HG03521 (cell line): ENCODE results near the gene HIF1A.
"Not testable (repeated sequence)": the region's sequence is repeated elsewhere in the genome, so short reads cannot be mapped to it uniquely, and the experiment has no call there.

Experiments
- ATAC-seq: cut with Tn5 transposase; IDR thresholded peaks from one replicate; pipeline ENCODE4 v1.9.1; 2021; ENCODE audit warnings: mild to moderate bottlenecking, moderate library complexity; ENCODE audit not compliant: unreplicated experiment

HIF1A gene

DNA sequence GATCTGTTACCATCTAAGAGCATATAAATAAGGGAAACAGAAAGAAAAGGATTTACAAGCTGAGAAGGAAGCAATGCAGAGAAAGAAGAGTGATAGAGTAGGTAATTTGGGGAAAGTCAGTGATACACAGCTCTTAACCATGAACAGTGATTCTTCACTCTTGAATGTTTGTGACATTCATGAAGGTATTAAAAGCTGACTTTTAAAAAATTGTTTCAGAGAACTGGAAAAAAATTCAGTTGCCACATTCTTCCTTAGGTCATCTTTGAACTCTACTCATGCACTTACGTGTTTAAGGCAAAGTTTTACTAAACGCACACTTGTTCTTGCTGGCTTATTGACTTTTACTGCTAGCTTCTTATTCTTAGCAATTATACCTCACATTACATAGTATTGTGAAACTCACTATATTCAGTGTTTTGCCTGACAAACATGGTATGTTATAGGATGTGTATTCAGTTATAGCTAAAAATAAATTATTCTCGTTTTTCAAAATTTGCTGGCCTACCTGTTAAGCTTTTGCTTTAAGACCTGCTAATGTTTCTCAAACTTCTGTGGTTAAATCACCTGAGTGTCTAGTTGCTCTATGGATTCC, 10.9 kb downstream of the HIF1A start:
- ATAC-seq: no peak

DNA sequence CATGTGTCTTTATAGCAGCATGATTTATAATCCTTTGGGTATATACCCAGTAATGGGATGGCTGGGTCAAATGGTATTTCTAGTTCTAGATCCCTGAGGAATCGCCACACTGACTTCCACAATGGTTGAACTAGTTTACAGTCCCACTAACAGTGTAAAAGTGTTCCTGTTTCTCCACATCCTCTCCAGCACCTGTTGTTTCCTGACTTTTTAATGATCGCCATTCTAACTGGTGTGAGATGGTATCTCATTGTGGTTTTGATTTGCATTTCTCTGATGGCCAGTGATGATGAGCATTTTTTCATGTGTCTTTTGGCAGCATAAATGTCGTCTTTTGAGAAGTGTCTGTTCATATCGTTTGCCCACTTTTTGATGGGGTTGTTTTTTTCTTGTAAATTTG, 12.5 kb downstream of the HIF1A start:
- not testable (repeated sequence) for ATAC-seq

DNA sequence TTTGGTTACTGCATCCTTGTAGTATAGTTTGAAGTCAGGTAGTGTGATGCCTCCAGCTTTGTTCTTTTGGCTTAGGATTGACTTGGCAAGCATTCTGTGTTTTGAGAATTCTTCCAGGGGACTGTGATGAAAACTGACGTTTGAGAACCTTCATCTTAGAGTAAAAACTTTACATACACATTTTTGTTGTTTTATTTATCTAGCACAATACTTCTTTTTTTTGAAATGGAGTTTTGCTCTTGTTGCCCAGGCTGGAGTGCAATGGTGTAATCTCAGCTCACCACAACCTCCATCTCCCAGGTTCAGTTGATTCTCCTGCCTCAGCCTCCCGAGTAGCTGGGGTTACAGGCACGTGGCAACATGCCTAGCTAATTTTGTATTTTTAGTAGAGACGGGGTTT, 13.4 kb downstream of the HIF1A start:
- ATAC-seq: not testable (repeated sequence)

DNA sequence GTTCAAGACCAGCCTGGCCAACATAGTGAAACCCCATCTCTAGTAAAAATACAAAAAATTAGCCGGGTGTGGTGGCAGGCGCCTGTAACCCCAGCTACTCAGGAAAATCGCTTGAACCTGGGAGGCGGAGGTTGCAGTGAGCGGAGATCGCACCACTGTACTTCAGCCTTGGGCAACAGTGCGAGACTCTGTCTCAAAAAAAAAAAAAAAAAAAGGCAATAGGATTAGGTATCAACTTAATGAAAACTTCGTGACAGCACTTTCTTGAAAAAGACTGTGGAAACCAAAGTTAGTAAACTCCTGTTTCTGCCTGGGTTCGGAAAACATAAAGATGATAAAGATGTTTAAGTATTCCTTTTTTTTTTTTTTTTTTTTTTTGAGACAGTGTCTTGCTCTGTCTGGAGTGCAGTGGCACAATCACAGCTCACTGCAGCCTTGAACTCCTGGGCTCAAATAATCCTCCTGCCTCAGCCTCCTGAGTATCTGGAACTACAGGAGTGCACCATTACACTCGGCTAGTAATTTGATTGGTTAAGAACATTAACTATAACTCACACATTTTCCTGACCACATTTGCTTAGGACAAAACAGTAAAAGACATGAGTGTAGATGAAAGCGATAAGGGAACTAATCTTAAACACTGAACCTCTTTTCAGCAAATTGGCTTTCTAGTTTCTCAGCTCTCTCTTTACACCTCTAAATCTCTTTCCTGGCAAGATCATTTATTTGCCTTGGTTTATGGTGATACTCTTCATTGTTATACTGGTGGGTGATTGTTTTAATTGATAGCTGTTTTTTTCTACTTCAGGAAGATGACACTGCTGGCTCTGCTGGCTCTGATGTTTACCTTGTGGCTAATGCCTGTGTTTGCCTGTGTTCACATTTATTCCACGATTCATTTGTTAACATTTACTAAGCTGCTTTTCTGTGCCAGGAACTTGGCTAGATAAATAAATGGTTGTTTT, 15.8 kb downstream of the HIF1A start:
- ATAC-seq: no peak

DNA sequence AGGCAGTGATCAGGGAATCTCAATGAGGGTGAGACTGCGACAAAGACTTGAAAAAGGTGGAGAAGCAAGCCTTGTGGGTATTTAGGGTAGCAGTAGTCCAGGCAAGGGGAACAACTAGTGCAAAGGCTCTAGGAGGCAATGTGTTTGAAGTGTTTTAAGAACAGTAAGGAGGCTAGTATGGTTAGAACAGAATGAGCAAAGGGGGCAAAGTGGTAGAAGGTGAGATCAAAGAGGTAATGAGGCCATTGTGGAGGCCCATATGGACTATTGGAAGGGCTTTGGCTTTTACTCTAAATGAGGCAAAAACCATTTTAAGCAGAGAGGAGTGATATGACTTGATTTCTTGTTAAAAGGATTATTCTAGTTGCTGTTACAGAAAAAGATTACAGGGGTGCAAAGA, 16.8 kb downstream of the HIF1A start:
- ATAC-seq: no peak

DNA sequence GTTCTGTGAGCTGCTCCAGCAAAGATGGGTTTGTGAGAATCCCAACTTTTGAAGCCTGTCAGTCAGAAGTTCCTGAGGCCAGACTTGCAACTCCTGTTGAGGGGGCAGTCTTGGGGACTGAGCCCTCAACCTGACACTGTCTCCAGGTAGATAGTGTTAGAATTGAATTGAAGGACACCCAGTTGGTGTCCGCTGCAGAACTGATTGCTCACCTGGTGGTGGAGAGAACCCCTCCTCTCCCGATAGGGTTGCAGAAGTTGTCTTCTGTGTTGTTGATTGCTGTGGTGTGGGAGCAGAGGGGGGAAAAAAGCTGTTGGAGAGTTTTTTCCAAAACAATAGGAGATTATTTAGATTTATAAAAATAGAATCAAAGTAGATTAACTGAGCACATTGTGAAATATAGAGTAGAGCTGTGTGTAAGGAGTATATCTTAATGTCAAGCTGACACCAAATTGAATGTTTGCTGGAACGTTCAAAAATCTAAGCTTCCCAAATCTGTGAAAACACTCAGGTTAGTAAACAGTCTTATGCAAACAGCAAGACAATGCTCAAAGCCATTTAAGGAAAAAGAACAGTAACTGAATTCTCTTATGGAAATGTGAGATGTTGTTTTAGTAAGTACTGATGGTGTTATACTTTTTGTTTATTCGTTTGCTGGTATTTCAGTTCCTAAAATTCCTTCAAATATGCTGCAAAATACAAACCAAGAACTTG, 18.6 kb downstream of the HIF1A start:
- no peak for ATAC-seq

DNA sequence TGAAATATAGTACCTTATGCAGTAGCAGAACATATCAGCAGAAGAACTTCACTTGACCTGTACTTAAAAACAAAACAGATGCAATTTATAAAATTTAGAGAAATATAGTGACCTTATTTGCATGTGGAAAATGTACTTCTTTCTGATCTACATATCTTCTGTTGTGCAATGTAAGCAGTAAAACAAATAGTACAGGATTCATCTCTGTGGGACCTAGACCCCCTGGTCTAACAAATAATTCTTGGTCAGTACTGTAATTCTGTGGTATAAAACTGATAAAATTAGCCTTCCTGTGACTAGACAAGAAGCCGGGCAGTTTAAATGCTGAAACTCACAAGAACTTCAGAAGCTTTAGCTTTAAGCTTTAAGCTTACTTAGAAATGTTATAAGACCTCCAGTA, 21.6 kb downstream of the HIF1A start:
- ATAC-seq: no peak

DNA sequence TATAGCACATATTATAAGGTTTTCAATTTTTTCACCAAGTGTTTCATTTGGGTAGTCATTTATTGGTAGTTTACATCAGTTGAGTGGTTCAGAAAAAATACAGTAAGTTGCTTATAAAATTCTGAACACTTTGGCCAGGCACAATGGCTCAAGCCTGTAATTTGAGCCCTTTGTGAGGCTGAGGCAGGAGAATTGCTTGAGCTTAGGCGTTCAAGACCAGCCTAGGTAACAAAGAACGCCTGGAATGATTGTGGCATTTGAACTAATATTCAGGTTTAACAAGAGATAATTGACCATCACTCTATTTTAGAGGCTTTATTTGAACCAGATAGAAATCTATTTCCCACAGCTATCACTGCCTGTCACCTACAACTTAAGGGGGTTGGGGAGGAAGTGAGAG, 22.7 kb downstream of the HIF1A start:
- ATAC-seq: no peak

DNA sequence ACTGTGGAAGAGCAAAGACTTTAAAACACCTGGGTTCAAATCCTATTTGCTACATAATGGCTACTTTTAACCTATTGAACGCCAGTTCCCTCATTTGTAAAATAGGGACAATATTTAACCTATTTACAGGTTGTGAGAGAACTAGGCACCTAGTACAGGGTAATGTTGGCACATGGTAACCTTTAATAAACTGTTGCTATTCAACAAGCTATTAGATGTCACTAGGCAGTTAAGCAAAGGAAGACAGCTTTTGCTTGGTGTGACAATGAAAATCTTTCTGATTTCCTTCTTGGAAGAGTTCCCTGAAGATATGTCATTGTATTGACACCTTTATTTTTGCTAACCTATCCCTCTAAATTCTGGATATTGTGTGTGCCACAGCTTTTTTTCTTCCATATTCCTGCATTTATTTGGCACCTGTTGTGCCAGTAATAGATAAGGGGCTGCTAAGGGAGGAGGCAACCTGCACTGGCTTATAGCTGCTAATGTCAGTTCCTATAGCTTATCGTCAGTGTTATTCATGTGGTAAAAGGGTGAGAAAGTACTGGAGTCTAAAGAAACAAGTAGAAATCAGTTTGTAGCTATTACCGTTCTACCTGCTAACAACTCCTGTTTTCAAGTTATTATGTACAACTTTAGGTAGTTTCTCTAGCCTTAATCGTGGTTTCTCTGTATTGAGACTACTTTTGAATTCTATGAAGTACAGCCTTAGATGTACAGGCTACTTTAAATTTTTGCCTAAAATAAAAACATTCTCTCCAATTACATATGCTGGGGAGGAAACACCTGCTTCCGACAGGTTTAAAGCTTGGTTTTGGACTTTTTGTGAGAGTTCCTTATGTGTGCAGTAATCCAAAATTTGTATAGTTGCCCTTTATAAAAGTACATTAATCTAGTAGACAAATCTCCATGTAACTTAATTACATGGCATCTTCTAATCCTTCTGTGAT, 24.3 kb downstream of the HIF1A start:
- no peak for ATAC-seq

DNA sequence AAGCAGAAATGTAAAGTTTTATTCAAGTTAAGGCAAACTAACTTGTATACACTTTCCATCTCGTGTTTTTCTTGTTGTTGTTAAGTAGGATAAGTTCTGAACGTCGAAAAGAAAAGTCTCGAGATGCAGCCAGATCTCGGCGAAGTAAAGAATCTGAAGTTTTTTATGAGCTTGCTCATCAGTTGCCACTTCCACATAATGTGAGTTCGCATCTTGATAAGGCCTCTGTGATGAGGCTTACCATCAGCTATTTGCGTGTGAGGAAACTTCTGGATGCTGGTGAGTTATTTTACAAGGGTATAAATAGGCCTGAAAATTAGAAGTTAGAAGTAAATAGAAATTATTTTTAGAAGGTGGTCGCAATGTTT, 25.0 kb downstream of the HIF1A start:
- ATAC-seq: no peak

DNA sequence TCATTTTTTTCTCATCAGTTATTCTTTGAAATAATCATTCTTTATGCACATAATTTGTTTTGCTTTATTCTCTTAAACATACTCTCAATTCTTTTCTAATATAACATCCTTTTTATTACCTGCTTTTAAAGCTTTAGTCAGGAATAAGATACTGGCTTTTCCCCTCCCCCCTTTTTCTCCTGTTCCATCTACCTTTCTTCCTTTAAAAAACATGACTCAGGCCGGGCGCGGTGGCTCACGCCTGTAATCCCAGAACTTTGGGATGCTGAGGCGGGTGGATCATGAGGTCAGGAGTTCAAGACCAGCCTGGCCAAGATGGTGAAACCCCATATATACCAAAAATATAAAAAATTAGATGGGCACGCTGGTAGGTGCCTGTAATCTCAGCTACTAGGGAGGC, 25.4 kb downstream of the HIF1A start:
- no peak for ATAC-seq

DNA sequence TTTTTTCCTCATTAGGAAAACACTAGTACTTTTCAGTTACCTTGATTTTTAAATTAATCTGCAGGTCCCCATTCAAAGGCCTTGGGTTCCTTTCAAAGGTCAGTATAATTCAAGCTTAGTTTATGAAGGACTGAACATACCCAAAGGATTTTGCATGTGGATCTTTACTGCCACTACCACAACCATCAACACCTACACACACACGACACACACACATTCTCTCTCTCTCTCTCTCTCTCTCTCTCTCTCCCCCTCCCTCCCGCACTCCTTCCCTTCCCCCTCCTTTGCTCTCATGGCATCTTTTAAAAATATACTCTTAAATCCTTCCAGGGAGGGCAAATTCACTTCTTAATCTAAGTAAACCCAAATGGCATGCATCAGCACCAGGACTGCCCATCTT, 28.8 kb downstream of the HIF1A start:
- no peak for ATAC-seq

DNA sequence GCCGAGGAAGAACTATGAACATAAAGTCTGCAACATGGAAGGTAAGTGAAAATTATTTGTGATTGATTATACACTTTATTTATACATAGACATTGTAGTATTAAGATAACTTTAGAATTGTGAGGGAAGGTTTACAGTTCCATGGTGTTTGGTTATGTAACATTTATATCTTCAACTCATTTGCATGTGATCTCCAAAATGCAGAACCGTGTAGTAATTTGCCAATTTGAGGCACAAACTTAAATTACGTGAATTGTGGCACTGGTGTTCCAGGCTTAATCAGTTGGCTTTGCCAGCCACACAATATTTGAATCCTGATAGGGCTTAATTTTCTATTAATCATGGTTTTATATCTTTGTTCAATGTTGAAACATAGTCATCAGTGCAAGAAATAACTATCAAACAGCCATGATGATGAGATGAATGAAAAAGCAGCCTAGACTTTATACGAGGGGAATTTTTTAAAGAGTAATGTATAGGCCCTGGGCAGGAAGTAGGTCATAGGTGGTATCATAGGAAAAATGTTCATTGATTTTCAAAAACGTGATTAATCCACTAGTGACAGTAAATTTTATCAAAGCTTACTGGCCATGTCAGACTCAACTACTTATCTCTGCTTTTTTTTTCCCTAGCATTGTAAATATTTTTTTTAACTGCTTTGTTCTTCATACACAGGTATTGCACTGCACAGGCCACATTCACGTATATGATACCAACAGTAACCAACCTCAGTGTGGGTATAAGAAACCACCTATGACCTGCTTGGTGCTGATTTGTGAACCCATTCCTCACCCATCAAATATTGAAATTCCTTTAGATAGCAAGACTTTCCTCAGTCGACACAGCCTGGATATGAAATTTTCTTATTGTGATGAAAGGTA, 31.7 kb downstream of the HIF1A start:
- ATAC-seq: no peak

DNA sequence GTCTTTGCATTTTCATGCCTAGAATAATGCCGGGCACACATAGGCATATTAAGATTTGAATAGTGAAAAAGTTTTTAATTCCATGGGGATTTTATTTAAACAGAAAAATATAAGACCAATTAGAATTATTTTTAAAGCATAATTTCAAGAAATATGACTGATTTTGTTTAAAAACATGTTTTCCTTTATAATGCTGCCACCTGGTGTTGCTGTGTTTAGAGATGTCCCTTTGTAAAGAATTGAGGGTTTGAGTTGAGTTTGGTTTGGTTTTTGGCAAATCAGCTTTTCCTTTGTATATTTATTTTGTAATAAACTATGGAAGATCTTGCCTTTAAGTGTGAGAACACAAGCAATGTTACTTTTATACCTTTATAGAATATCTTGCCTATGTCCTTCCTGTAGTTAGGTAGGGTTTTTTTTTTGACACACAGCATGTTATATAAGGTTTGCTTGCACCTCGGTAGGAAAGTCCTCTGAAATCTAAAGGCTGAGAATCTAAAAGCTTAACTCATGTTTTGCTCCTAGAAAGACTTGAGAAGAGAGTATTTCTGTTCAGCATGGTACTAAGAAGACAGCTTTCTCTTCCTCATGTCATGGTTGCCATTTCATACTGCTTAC, 35.6 kb downstream of the HIF1A start:
- ATAC-seq: no peak

DNA sequence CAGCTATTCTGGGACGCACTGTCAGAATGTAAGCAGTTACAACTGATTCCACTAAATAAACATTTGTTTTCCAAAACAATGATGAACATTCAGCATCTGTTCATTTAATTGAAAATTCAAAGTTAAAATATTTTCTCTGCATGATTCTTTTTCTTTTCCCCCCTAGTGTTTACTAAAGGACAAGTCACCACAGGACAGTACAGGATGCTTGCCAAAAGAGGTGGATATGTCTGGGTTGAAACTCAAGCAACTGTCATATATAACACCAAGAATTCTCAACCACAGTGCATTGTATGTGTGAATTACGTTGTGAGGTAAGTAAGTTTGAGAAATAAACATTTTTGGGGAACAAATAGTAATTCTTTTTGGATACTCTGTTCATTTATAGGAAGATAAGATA, 38.7 kb downstream of the HIF1A start:
- ATAC-seq: no peak

DNA sequence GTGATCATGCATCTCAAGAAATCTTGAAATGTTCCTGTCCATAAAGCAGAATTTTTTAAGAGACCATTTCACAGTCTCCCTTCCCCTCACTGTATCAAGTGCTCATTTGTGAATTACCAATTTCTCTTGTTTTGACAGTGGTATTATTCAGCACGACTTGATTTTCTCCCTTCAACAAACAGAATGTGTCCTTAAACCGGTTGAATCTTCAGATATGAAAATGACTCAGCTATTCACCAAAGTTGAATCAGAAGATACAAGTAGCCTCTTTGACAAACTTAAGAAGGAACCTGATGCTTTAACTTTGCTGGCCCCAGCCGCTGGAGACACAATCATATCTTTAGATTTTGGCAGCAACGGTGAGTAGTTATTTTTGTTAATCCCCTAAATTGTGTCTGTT, 41.4 kb downstream of the HIF1A start:
- ATAC-seq: no peak

DNA sequence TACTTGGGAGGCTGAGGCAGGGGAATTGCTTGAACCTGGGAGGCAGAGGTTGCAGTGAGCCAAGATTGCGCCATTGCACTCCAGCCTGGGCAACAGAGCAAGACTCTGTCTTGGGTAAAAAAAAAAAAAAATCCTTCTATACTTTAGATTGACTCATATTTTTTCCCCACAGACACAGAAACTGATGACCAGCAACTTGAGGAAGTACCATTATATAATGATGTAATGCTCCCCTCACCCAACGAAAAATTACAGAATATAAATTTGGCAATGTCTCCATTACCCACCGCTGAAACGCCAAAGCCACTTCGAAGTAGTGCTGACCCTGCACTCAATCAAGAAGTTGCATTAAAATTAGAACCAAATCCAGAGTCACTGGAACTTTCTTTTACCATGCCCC, 42.6 kb downstream of the HIF1A start:
- no peak for ATAC-seq

DNA sequence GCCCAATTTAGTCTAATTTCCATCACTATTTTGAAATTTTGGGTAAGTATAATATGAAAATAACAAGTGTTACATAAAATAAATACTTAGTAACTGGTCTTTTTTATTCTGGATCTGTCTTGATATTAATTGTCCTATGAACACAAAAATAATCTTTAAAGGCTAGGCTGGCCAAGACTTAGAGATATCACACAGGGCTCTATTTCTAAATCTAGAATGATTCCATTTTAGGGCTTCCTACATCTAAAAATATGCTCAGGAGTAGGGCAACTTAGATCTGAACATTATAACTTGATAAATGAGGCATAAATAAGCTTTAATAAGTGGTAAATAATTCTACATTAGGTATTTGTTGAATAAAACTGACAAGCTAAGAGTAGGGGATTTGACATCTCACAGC, 43.8 kb downstream of the HIF1A start:
- no peak for ATAC-seq

DNA sequence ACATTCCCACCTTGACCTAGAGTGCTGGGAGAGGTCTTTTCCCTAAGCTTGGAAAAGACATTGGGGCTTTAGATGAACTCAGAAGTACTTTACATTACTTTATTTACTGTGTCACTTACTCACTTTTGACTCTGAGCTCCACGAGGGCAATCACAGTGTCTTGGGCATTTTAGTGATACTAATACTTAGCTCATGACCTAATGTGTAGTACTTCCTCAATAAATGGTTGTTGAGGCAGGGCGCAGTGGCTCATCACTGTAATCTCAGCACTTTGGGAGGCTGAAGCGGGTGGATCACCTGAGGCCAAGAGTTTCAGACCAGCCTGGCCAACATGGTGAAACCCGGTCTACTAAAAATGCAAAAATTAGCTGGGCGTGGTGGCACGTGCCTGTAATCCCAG, 47.1 kb downstream of the HIF1A start:
- ATAC-seq: no peak
